Gastrocnemius medialis (tissue), 4 donors: ENCODE data around the gene NANOGP8. TPM values are rescaled to one million over a fixed set of nuclear protein-coding genes. Genes with fewer than 3 reads are reported as not detected.

Experiments used
- ATAC-seq, 2 donors: fragments of 150-250 bp; one replicate each; pipeline ENCODE4 v1.9.1; 2016
- DNase-seq, 2 donors: peaks; one replicate each; pipeline ENCODE4 v3.0.0-alpha.2; 2019
- H3K27ac ChIP-seq, 4 donors: fragments of 200-600 bp; sonication (generic); 1 replicate in 1 of 4; 2 replicates in 3 of 4; pipeline ENCODE4 v1.5.1; 2016 to 2018; ENCODE audit warnings: mild to moderate bottlenecking in 2 of 4, moderate library complexity in 1 of 4
- H3K27me3 ChIP-seq, 3 donors: fragments of 200-600 bp; sonication (generic) in 2 of 3; 1 replicate in 1 of 3; 2 replicates in 2 of 3; pipeline versions ENCODE4 v1.5.1 to v1.6.0; 2016 to 2019; ENCODE audit warnings: mild to moderate bottlenecking in 1 of 3, moderate library complexity in 1 of 3
- H3K36me3 ChIP-seq, 2 donors: fragments of 200-600 bp; sonication (generic) in 1 of 2; one replicate each; pipeline ENCODE4 v1.5.1; 2017 to 2018
- H3K4me1 ChIP-seq, 2 donors: fragments of 200-600 bp; sonication (generic) in 1 of 2; one replicate each; pipeline ENCODE4 v1.5.1; 2016 to 2017; ENCODE audit warnings: mild to moderate bottlenecking in 2 of 2
- H3K4me3 ChIP-seq, 4 donors: fragments of 200-600 bp; sonication (generic) in 3 of 4; 1 replicate in 1 of 4; 2 replicates in 3 of 4; pipeline ENCODE4 v1.5.1; 2016 to 2019; ENCODE audit warnings: mild to moderate bottlenecking in 2 of 4
- H3K9me3 ChIP-seq, 3 donors: fragments of 200-600 bp; sonication (generic) in 2 of 3; 1 replicate in 1 of 3; 2 replicates in 2 of 3; pipeline ENCODE4 v1.5.1; 2016 to 2019
- POLR2A ChIP-seq, 2 donors: fragments of 450-650 bp; IDR thresholded peaks; one replicate each; pipeline ENCODE4 v1.6.1; 2017; ENCODE audit warnings: antibody characterized with exemption in 2 of 2, mild to moderate bottlenecking in 2 of 2, moderate library complexity in 2 of 2
- in situ Hi-C, 4 donors: fragments of 200-750 bp; cut with MboI; loops; one replicate each; pipeline versions ENCODE4 v1.15.0 to v1.8.0; 2017; ENCODE audit warnings: low sequenced_read_pairs in 4 of 4
- intact Hi-C: fragments of 100-400 bp; cut with DNase I; formaldehyde crosslinking; loops from one replicate; pipeline ENCODE4 v1.15.1; 2023; ENCODE audit warnings: low total_unique reads
- total RNA-seq, 4 donors: library from RNA; depleted of rRNA; stranded (reverse); fragments of >200 nt; gene quantifications; one replicate each; pipeline versions ENCODE4 v1.1.0 to v1.2.3, GENCODE V29; 2016
- TF ChIP-seq, protein P1 (sequence below), 5 experiments: fragments of 450-650 bp in 3 of 5; fragments of 200-600 bp in 2 of 5; sonication (generic) in 2 of 5; IDR thresholded peaks in 4 of 5; conservative IDR thresholded peaks in 1 of 5; 1 replicate in 4 of 5; 2 replicates in 1 of 5; pipeline ENCODE4 v1.5.1; 2016 to 2019; ENCODE audit warnings: antibody characterized with exemption in 5 of 5, mild to moderate bottlenecking in 3 of 5, moderate library complexity in 3 of 5

Gene NANOGP8
- total RNA-seq, 4 donors from 2014 or later, result not detected

- no peak for ATAC-seq
- H3K27ac ChIP-seq, result no peak overlapping the region
- no peaks in the 10 kb centered on the region for H3K36me3 ChIP-seq
- H3K4me3 ChIP-seq, result no peak overlapping the region
- DNase-seq, result no peak
- in situ Hi-C loops (no loop called here), intact Hi-C loops (no loop called here)
- H3K9me3 ChIP-seq, result no peaks in the 10 kb centered on the region
- no peaks in the 10 kb centered on the region for H3K27me3 ChIP-seq
- no peak for TF ChIP-seq POLR2A (IDR thresholded peaks at IDR 0.05)
- TF ChIP-seq, protein P1, sequence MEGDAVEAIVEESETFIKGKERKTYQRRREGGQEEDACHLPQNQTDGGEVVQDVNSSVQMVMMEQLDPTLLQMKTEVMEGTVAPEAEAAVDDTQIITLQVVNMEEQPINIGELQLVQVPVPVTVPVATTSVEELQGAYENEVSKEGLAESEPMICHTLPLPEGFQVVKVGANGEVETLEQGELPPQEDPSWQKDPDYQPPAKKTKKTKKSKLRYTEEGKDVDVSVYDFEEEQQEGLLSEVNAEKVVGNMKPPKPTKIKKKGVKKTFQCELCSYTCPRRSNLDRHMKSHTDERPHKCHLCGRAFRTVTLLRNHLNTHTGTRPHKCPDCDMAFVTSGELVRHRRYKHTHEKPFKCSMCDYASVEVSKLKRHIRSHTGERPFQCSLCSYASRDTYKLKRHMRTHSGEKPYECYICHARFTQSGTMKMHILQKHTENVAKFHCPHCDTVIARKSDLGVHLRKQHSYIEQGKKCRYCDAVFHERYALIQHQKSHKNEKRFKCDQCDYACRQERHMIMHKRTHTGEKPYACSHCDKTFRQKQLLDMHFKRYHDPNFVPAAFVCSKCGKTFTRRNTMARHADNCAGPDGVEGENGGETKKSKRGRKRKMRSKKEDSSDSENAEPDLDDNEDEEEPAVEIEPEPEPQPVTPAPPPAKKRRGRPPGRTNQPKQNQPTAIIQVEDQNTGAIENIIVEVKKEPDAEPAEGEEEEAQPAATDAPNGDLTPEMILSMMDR (IDR thresholded peaks at IDR 0.05 in 4 of 5, conservative IDR thresholded peaks at IDR 0.05 in 1 of 5), result no peak
- no peaks in the 10 kb centered on the region for H3K4me1 ChIP-seq
These were observed 29.5 kb downstream of the NANOGP8 start for GRCh38 chr15:35055416-35056105.

DNA sequence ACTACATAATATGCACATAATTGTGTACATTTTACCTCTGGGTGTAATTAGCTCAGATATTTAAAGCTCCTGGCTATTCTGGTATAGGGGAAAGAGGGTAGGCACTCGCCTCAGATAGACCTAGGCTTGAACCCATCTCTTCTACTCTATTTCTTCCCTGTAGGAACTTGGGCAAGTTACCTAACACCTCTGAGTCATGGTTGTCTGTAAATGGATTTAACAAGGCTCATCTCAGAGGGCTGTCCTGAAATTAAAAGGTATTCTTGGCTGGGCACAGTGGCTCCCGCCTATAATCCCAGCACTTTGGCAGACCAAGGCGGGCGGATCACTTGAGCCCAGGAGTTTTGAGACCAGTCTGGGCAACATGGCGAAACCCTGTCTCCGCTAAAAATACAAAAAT lies 30.7 kb downstream of the NANOGP8 start:
- in situ Hi-C loops (no loop called here), intact Hi-C loops (no loop called here)
- ATAC-seq, result no peak
- Histone ChIP-seq H3K4me1 (no peaks in the 10 kb centered on the region), H3K27me3 (no peaks in the 10 kb centered on the region), H3K9me3 (no peaks in the 10 kb centered on the region), H3K4me3 (no peak overlapping the region), H3K27ac (no peak overlapping the region), H3K36me3 (no peaks in the 10 kb centered on the region)
- TF ChIP-seq POLR2A (IDR thresholded peaks at IDR 0.05), result no peak
- TF ChIP-seq, protein P1 (IDR thresholded peaks at IDR 0.05 in 4 of 5, conservative IDR thresholded peaks at IDR 0.05 in 1 of 5), result no peak
- no peak for DNase-seq

GRCh38 chr15:35047996-35048395 lies 37.1 kb downstream of the NANOGP8 start:
- TF ChIP-seq, protein P1 (IDR thresholded peaks at IDR 0.05 in 4 of 5, conservative IDR thresholded peaks at IDR 0.05 in 1 of 5), result no peak
- TF ChIP-seq POLR2A (IDR thresholded peaks at IDR 0.05), result no peak
- Histone ChIP-seq H3K4me3 (no peak overlapping the region), H3K9me3 (no peaks in the 10 kb centered on the region), H3K27me3 (no peaks in the 10 kb centered on the region), H3K27ac (no peak overlapping the region), H3K36me3 (no peaks in the 10 kb centered on the region), H3K4me1 (no peaks in the 10 kb centered on the region)
- in situ Hi-C loops (no loop called here), intact Hi-C loops (no loop called here)
- ATAC-seq, result no peak
- no peak for DNase-seq

GRCh38 chr15:35047528-35047927 lies 37.6 kb downstream of the NANOGP8 start:
- in situ Hi-C loops, result no loop called here

More at GRCh38 chr15:35047528-35047927, 37.6 kb downstream of the NANOGP8 start:
- H3K36me3 ChIP-seq, result no peaks in the 10 kb centered on the region
- no peaks in the 10 kb centered on the region for H3K9me3 ChIP-seq
- no peak for TF ChIP-seq POLR2A (IDR thresholded peaks at IDR 0.05)
- TF ChIP-seq, protein P1 (IDR thresholded peaks at IDR 0.05 in 4 of 5, conservative IDR thresholded peaks at IDR 0.05 in 1 of 5), result no peak
- DNase-seq, result no peak
- ATAC-seq, result no peak
- no peak overlapping the region for H3K4me3 ChIP-seq
- no peak overlapping the region for H3K27ac ChIP-seq
- H3K27me3 ChIP-seq, result no peaks in the 10 kb centered on the region
- no peaks in the 10 kb centered on the region for H3K4me1 ChIP-seq
- intact Hi-C loops, result no loop called here
